GM19455 (cell line): ENCODE data around the gene MCRIP1.

Experiments
- ATAC-seq: cut with Tn5 transposase; IDR thresholded peaks from one replicate; pipeline ENCODE4 v1.9.1; 2021; ENCODE audit not compliant: unreplicated experiment

The MCRIP1 gene

GRCh38 chr17:81821603-81822311 is 11.3 kb downstream of the MCRIP1 start:
- no peak for ATAC-seq

GRCh38 chr17:81821147-81821546 is 11.9 kb downstream of the MCRIP1 start:
- no peak for ATAC-seq

GRCh38 chr17:81819708-81820107 is 13.4 kb downstream of the MCRIP1 start:
- ATAC-seq = no peak

GRCh38 chr17:81817758-81818147 is 15.3 kb downstream of the MCRIP1 start:
- ATAC-seq = no peak

GRCh38 chr17:81815646-81815986 is 17.5 kb downstream of the MCRIP1 start:
- ATAC-seq = no peak

- no peak for ATAC-seq
Observed at GRCh38 chr17:81814748-81815645, 18.1 kb downstream of the MCRIP1 start.

GRCh38 chr17:81813861-81814683 is 19.0 kb downstream of the MCRIP1 start:
- ATAC-seq = no peak

GRCh38 chr17:81813371-81813684 is 19.8 kb downstream of the MCRIP1 start:
- no peak for ATAC-seq

GRCh38 chr17:81812571-81813370 is 20.3 kb downstream of the MCRIP1 start:
- ATAC-seq = no peak

GRCh38 chr17:81811705-81812570 is 21.2 kb downstream of the MCRIP1 start:
- ATAC-seq = no peak

- no peak for ATAC-seq
Observed at GRCh38 chr17:81810892-81811704, 22.0 kb downstream of the MCRIP1 start.

- no peak for ATAC-seq
Observed at GRCh38 chr17:81810476-81810875, 22.6 kb downstream of the MCRIP1 start.

GRCh38 chr17:81809556-81809998 is 23.5 kb downstream of the MCRIP1 start:
- no peak for ATAC-seq

GRCh38 chr17:81808778-81809555 is 24.1 kb downstream of the MCRIP1 start:
- no peak for ATAC-seq

GRCh38 chr17:81807839-81808238 is 25.3 kb downstream of the MCRIP1 start:
- ATAC-seq = no peak

- no peak for ATAC-seq
Observed at GRCh38 chr17:81807210-81807719, 25.8 kb downstream of the MCRIP1 start.

GRCh38 chr17:81806461-81807209 is 26.5 kb downstream of the MCRIP1 start:
- ATAC-seq = no peak
